K562 (cell line): ENCODE results near the gene DIPK1B. TPM values are rescaled to one million over a fixed set of nuclear protein-coding genes. Genes with fewer than 3 reads are reported as not detected.

ENCODE experiments used
- ATAC-seq: fragments of 200-7000 bp; cut with Tn5 transposase; 3 replicates; pipeline ENCODE4 v1.9.1; 2020; ENCODE audit warnings: moderate library complexity
- BruUV-seq: library from RNA; stranded (reverse); fragments of 400-500 nt; replicated peaks from 2 replicates; lab custom pipeline; 2021; lab: Mats Ljungman, UMichigan
- CTCF ChIA-PET: fragments of 300-600 bp; formaldehyde crosslinking; extraction: SDS; loops from one replicate; lab custom pipeline; 2021; ENCODE audit warnings: low intra/inter-chr PET ratio; lab: Yijun Ruan, JAX
- POLR2A ChIA-PET: fragments of 300-600, 350-650 bp; sonication (Branson Sonifier 250); formaldehyde crosslinking; extraction: SDS; loops from one replicate; lab custom pipeline; 2021; ENCODE audit warnings: antibody characterized with exemption, inconsistent platforms; lab: Yijun Ruan, JAX
- DNase-seq, 4 experiments: peaks; one replicate each; pipeline versions ENCODE4 v3.0.0 to v3.0.0-alpha.2; 2011 to 2018; ENCODE audit warnings: low spot score in 3 of 4, mixed read lengths in 3 of 4; ENCODE audit errors: extremely low read depth in 1 of 4
- FAIRE-seq: peaks from 2 replicates; lab custom pipeline; 2011; peaks lifted over from hg19 to GRCh38; lab: Jason Lieb, UNC
- H2AFZ ChIP-seq: 2 replicates; pipeline ENCODE4 v1.6.0; 2011; ENCODE audit warnings: low read depth, low read length, control low read depth, inconsistent platforms
- H3K27ac ChIP-seq: fragments of 200-600 bp; 3 replicates; pipeline ENCODE4 v1.8.0; 2011; ENCODE audit warnings: low read depth, mild to moderate bottlenecking, control low read depth, inconsistent platforms, low read length, moderate library complexity, mixed read lengths; ENCODE audit errors: extremely low read depth
- H3K27me3 ChIP-seq, 2 experiments: fragments of 300-600 bp in 1 of 2; 2 replicates in 1 of 2; 3 replicates in 1 of 2; pipeline versions ENCODE4 v1.6.0 to v1.8.0; 2011; ENCODE audit warnings: inconsistent platforms in 2 of 2, low read length in 2 of 2, mild to moderate bottlenecking in 1 of 2, mixed read lengths in 1 of 2, moderate library complexity in 1 of 2; ENCODE audit not compliant: control insufficient read depth in 2 of 2, insufficient read depth in 2 of 2
- H3K36me3 ChIP-seq: fragments of 300-600 bp; 3 replicates; pipeline ENCODE4 v1.8.0; 2011; ENCODE audit warnings: mild to moderate bottlenecking, low read length, inconsistent platforms; ENCODE audit not compliant: control insufficient read depth, insufficient read depth
- H3K4me1 ChIP-seq, 2 experiments: fragments of 200-600 bp in 1 of 2; replicated peaks in 1 of 2; 2 replicates in 1 of 2; 3 replicates in 1 of 2; pipeline versions ENCODE4 v1.5.1 to v1.8.0; 2011; ENCODE audit warnings: inconsistent platforms in 2 of 2, low read length in 2 of 2, mild to moderate bottlenecking in 1 of 2, mixed read lengths in 1 of 2, moderate library complexity in 1 of 2; ENCODE audit not compliant: control insufficient read depth in 2 of 2, insufficient read depth in 2 of 2
- H3K4me2 ChIP-seq: 2 replicates; pipeline ENCODE4 v1.6.1; 2011; ENCODE audit warnings: low read length, control low read depth, inconsistent platforms, mixed read lengths; ENCODE audit not compliant: insufficient read depth
- H3K4me3 ChIP-seq: fragments of 200-600 bp; sonication (generic), shearing (Covaris generic); 2 replicates; pipeline ENCODE4 v1.5.1; 2016; ENCODE audit warnings: control low read depth, inconsistent platforms
- H3K79me2 ChIP-seq: fragments of 200-600 bp; 3 replicates; pipeline ENCODE4 v1.8.0; 2011; ENCODE audit warnings: low read length, inconsistent platforms; ENCODE audit not compliant: control insufficient read depth, insufficient read depth
- H3K9ac ChIP-seq, 2 experiments: 2 replicates each; pipeline versions ENCODE4 v1.6.0 to v1.6.1; 2011; ENCODE audit warnings: low read depth in 2 of 2, low read length in 2 of 2, control low read depth in 1 of 2, inconsistent platforms in 1 of 2, mild to moderate bottlenecking in 1 of 2, mixed read lengths in 1 of 2; ENCODE audit not compliant: insufficient read depth in 1 of 2
- H3K9me1 ChIP-seq: one replicate; pipeline ENCODE4 v1.6.0; 2011; ENCODE audit warnings: inconsistent platforms, mild to moderate bottlenecking, low read length, moderate library complexity; ENCODE audit not compliant: control insufficient read depth, insufficient read depth
- H3K9me3 ChIP-seq: replicated peaks from 2 replicates; pipeline ENCODE4 v1.5.1; 2011; ENCODE audit warnings: low read depth, low read length, inconsistent platforms; ENCODE audit not compliant: control insufficient read depth, insufficient read depth
- H4K20me1 ChIP-seq: replicated peaks from 2 replicates; pipeline ENCODE4 v1.6.1; 2011; ENCODE audit warnings: low read length, inconsistent platforms, mixed read lengths; ENCODE audit not compliant: control insufficient read depth, insufficient read depth
- CREB1 ChIP-seq, 2 experiments: sonication (generic) in 1 of 2; formaldehyde crosslinking in 1 of 2; IDR thresholded peaks; 2 replicates each; pipeline versions ENCODE4 v1.6.1 to v1.8.0; 2012 to 2022; ENCODE audit warnings: inconsistent platforms in 1 of 2, mild to moderate bottlenecking in 1 of 2, missing genetic modification reagents in 1 of 2, moderate library complexity in 1 of 2
- EGR1 ChIP-seq: fragments of 450-650 bp; conservative IDR thresholded peaks from 2 replicates; pipeline ENCODE4 v1.6.1; 2017; ENCODE audit warnings: mild to moderate bottlenecking
- GABPA ChIP-seq: fragments of 200-800 bp; sonication (Bioruptor generic); conservative IDR thresholded peaks from 2 replicates; pipeline ENCODE4 v1.6.1; 2016; ENCODE audit warnings: low read depth, missing genetic modification characterization, missing compliant biosample characterization
- GABPB1 ChIP-seq: sonication (generic); formaldehyde crosslinking; IDR thresholded peaks from 2 replicates; pipeline ENCODE4 v1.8.0; 2022; ENCODE audit warnings: mild to moderate bottlenecking, missing genetic modification reagents
- KLF16 ChIP-seq: IDR thresholded peaks from 2 replicates; pipeline ENCODE4 v1.6.1; 2016; ENCODE audit warnings: antibody characterized with exemption
- NCOA2 ChIP-seq, 2 experiments: fragments of 450-650 bp; IDR thresholded peaks; 2 replicates each; pipeline ENCODE4 v1.6.1; 2018; ENCODE audit warnings: mild to moderate bottlenecking in 2 of 2, moderate library complexity in 1 of 2; ENCODE audit not compliant: partially characterized antibody in 2 of 2
- NELFE ChIP-seq: IDR thresholded peaks from 2 replicates; pipeline ENCODE4 v1.6.1; 2011; ENCODE audit warnings: mild to moderate bottlenecking; ENCODE audit not compliant: insufficient read depth, insufficient read length
- NEUROD1 ChIP-seq: fragments of 150-350 bp; IDR thresholded peaks from 2 replicates; pipeline ENCODE4 v1.6.1; 2014; ENCODE audit warnings: borderline replicate concordance, low read length, low read depth; ENCODE audit not compliant: partially characterized antibody
- RBFOX2 ChIP-seq: fragments of 200-400 bp; formaldehyde crosslinking; IDR thresholded peaks from 2 replicates; pipeline ENCODE4 v1.6.1; 2017; ENCODE audit warnings: low read depth, mild to moderate bottlenecking, low read length, moderate library complexity
- SMAD2 ChIP-seq: fragments of 150-350 bp; IDR thresholded peaks from 2 replicates; pipeline ENCODE4 v1.6.1; 2014; ENCODE audit warnings: low read depth, mild to moderate bottlenecking, low read length
- SMARCC2 ChIP-seq: fragments of 450-650 bp; IDR thresholded peaks from 2 replicates; pipeline ENCODE4 v1.6.1; 2017; ENCODE audit warnings: antibody characterized with exemption, moderate library complexity, mild to moderate bottlenecking, low read depth
- SUPT5H ChIP-seq: fragments of 450-650 bp; IDR thresholded peaks from 2 replicates; pipeline ENCODE4 v1.6.1; 2016
- TRIM24 ChIP-seq, 2 experiments: fragments of 450-650 bp; IDR thresholded peaks; 2 replicates each; pipeline ENCODE4 v1.6.1; 2016
- ZNF174 ChIP-seq: fragments of 250-450 bp; sonication (Bioruptor Pico); IDR thresholded peaks from 2 replicates; pipeline ENCODE4 v1.4.0; 2020; ENCODE audit warnings: mild to moderate bottlenecking
- WGBS: fragments of 100-300 bp; shearing (Covaris generic); methylation state at CpG from one replicate; pipeline ENCODE4 v1.1.6; 2016; ENCODE audit warnings: low coverage, mixed read lengths; ENCODE audit not compliant: insufficient coverage; ENCODE audit errors: missing lambda C conversion rate; 5-methylcytosine and 5-hydroxymethylcytosine counted together
- in situ Hi-C: fragments of 300-500 bp; cut with MboI; formaldehyde crosslinking; loops from 4 replicates; pipeline ENCODE4 v1.15.0; 2018; ENCODE audit warnings: inconsistent platforms, mixed read lengths
- intact Hi-C: fragments of 100-400 bp; cut with micrococcal nuclease; formaldehyde crosslinking; loops from 2 replicates; pipeline ENCODE4 v1.14.2; 2022
- polyA plus RNA-seq, 8 experiments: library from polyadenylated mRNA; depleted of rRNA in 4 of 8; stranded (reverse) in 5 of 8; unstranded in 3 of 8; fragments of >200 nt; fragmentation: Nextera tagmentation in 2 of 8; fragmentation: Illumina TruSeq in 1 of 8; extraction: Ambion mirVana in 2 of 8; extraction: Trizol in 1 of 8; gene quantifications; 2 replicates each; pipeline versions ENCODE4 v1.2.1 to v1.2.3, GENCODE V29; 2011 to 2014; ENCODE audit warnings: inconsistent platforms in 1 of 8, missing spikeins in 1 of 8
- total RNA-seq, 7 experiments: library from RNA; depleted of rRNA in 6 of 7; stranded (reverse); fragments of >200 nt in 6 of 7; fragmentation: Illumina TruSeq in 2 of 7; extraction: Trizol in 2 of 7; gene quantifications; 2 replicates each; pipeline versions ENCODE4 v1.2.1 to v1.2.3, GENCODE V29; 2011 to 2021; ENCODE audit warnings: low replicate concordance in 1 of 7
- TF ChIP-seq, protein P1 (sequence below): sonication (generic); formaldehyde crosslinking; IDR thresholded peaks from 2 replicates; pipeline ENCODE4 v1.8.0; 2023; ENCODE audit warnings: missing genetic modification reagents, mild to moderate bottlenecking, borderline replicate concordance
- TF ChIP-seq, protein P2 (sequence below): sonication (generic); formaldehyde crosslinking; IDR thresholded peaks from 2 replicates; pipeline ENCODE4 v1.8.0; 2022; ENCODE audit warnings: mild to moderate bottlenecking, missing genetic modification reagents

The DIPK1B gene
- total and polyA plus RNA-seq, 9 of the 15 experiments (the other 6 are each of a cell fraction or from before 2014, with no cell fraction given) = 0.08 to 22.3 (median 5.9) TPM

DNA sequence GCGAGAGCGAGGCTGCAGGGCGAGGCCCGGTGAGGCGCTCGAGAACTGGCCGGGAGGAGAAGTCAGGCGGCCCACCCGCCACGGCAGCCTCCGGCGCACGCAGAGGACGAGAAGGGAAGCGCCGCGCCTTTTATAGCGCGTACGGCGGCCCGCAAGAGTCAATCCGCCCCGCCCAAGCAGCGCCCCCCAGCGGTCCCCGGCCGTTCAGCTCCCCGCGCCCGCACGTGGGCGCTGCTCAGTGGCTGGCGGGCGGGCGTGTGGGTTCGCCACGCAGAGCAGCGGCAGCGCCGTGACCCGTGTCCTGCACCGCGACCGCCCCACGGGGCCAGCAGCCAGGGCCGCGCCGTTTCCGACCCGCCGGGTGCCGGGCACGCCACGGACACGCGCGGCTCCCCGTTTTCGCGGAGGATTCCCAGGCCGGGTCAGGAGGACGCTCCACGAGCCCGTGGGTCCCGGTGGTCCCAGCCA lies 15.7 kb downstream of the DIPK1B start:
- no TSS peak for BruUV-seq
- ATAC-seq (peak; percentile 68), FAIRE-seq (peak; percentile 55), DNase-seq (peak; percentile 84 to 95 (median 89))
- Histone ChIP-seq H4K20me1 (peaks cover 37% of the 10 kb centered on the region), H3K4me1 (peaks cover 29 to 76% of the 10 kb centered on the region in 2 experiments; a peak in 4 of 5 replicates), H3K9ac (peak overlapping the region; percentile 90 to 100), H3K9me1 (peaks cover 8% of the 10 kb centered on the region), H3K79me2 (peaks cover 78% of the 10 kb centered on the region), H3K27ac (peak overlapping the region; percentile 97), H2AFZ (peak overlapping the region; percentile 82), H3K27me3 (no peaks in the 10 kb centered on the region), H3K4me3 (peak overlapping the region; percentile 67), H3K9me3 (no peaks in the 10 kb centered on the region), H3K4me2 (peak overlapping the region; percentile 95), H3K36me3 (peaks cover 56% of the 10 kb centered on the region)
- CTCF ChIA-PET = no interaction called here
- WGBS = under 1% methylated on average over 24 of the region's 66 CpGs
- in situ Hi-C loops = no loop called here
- intact Hi-C loops = no loop called here
- POLR2A ChIA-PET = interaction anchor here (0.5 to 5.3 kb wide), 35 partner anchors 9 to 940 kb away, joined by 3 to 44 read pairs (median 4); partner anchors contain the start of genes DIPK1B, EDF1, LCN10 and LCN6
- TF ChIP-seq RBFOX2 (peak; percentile 99), SMARCC2 (peak; percentile 20; the same call in 1 of the 2 replicates), CREB1 (IDR thresholded peaks at IDR 0.05) (peak; percentile 95), CREB1 (CRISPR knock-in tag; IDR thresholded peaks at IDR 0.05) (peak; percentile 94), ZNF174 (no peak), TRIM24 (IDR thresholded peaks at IDR 0.05) (peak in 1 of 2 experiments; percentile 12; a peak in 1 of 4 replicates), NEUROD1 (peak; percentile 97), EGR1 (peak; percentile 71), NELFE (peak; percentile 95), SUPT5H (peak; percentile 97), NCOA2 (IDR thresholded peaks at IDR 0.05; ENCODE audit: partially characterized antibody in 2 of 2) (no peak), GABPB1 (CRISPR knock-in tag) (peak; percentile 84), SMAD2 (no peak), KLF16 (peak; percentile 94), GABPA (peak; percentile 45; the same call in 1 of the 2 replicates)
- TF ChIP-seq, protein P1, sequence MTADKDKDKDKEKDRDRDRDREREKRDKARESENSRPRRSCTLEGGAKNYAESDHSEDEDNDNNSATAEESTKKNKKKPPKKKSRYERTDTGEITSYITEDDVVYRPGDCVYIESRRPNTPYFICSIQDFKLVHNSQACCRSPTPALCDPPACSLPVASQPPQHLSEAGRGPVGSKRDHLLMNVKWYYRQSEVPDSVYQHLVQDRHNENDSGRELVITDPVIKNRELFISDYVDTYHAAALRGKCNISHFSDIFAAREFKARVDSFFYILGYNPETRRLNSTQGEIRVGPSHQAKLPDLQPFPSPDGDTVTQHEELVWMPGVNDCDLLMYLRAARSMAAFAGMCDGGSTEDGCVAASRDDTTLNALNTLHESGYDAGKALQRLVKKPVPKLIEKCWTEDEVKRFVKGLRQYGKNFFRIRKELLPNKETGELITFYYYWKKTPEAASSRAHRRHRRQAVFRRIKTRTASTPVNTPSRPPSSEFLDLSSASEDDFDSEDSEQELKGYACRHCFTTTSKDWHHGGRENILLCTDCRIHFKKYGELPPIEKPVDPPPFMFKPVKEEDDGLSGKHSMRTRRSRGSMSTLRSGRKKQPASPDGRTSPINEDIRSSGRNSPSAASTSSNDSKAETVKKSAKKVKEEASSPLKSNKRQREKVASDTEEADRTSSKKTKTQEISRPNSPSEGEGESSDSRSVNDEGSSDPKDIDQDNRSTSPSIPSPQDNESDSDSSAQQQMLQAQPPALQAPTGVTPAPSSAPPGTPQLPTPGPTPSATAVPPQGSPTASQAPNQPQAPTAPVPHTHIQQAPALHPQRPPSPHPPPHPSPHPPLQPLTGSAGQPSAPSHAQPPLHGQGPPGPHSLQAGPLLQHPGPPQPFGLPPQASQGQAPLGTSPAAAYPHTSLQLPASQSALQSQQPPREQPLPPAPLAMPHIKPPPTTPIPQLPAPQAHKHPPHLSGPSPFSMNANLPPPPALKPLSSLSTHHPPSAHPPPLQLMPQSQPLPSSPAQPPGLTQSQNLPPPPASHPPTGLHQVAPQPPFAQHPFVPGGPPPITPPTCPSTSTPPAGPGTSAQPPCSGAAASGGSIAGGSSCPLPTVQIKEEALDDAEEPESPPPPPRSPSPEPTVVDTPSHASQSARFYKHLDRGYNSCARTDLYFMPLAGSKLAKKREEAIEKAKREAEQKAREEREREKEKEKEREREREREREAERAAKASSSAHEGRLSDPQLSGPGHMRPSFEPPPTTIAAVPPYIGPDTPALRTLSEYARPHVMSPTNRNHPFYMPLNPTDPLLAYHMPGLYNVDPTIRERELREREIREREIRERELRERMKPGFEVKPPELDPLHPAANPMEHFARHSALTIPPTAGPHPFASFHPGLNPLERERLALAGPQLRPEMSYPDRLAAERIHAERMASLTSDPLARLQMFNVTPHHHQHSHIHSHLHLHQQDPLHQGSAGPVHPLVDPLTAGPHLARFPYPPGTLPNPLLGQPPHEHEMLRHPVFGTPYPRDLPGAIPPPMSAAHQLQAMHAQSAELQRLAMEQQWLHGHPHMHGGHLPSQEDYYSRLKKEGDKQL (CRISPR knock-in tag) = 0 out of 2 replicates have a peak, but pooled peaks have one; percentile 81
- TF ChIP-seq, protein P2, sequence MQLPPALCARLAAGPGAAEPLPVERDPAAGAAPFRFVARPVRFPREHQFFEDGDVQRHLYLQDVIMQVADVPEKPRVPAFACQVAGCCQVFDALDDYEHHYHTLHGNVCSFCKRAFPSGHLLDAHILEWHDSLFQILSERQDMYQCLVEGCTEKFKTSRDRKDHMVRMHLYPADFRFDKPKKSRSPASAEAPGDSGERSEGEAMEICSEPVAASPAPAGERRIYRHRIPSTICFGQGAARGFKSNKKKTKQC = peak; percentile 94; the same call in 1 of the 2 replicates
